Vagina (tissue), 2 donors: ENCODE data around the gene KRTAP5-9. TPM values are rescaled to one million over a fixed set of nuclear protein-coding genes. Genes with fewer than 3 reads are reported as not detected.
"Not testable (repeated sequence)": the region's sequence is repeated elsewhere in the genome, so short reads cannot be mapped to it uniquely, and the experiment has no call there.

ENCODE experiments used
- DNase-seq, 2 donors: peaks; one replicate each; pipeline ENCODE4 v3.0.0-alpha.2; 2017; ENCODE audit errors: extremely low spot score in 2 of 2
- H3K27ac ChIP-seq: fragments of 200-600 bp; sonication (generic); one replicate; pipeline ENCODE4 v1.5.1; 2019
- H3K27me3 ChIP-seq: fragments of 200-600 bp; sonication (generic); one replicate; pipeline ENCODE4 v1.5.1; 2019
- H3K36me3 ChIP-seq, 2 donors: fragments of 200-600 bp; sonication (generic); one replicate each; pipeline ENCODE4 v1.5.1; 2017 to 2019
- H3K4me1 ChIP-seq: fragments of 200-600 bp; sonication (generic); one replicate; pipeline ENCODE4 v1.5.1; 2019
- H3K4me3 ChIP-seq, 2 donors: fragments of 200-600 bp; sonication (generic); 1 replicate in 1 of 2; 2 replicates in 1 of 2; pipeline ENCODE4 v1.5.1; 2016 to 2019
- H3K9me3 ChIP-seq: fragments of 200-600 bp; sonication (generic); one replicate; pipeline ENCODE4 v1.5.1; 2019
- intact Hi-C: fragments of 100-400 bp; cut with DNase I; formaldehyde crosslinking; loops from one replicate; pipeline ENCODE4 v1.15.1; 2023
- small RNA-seq: library from RNA; depleted of rRNA; stranded (forward); fragments of <200 nt; gene quantifications from one replicate; pipeline ENCODE3, GENCODE V24; 2016
- total RNA-seq: library from RNA; depleted of rRNA; stranded (reverse); fragments of >200 nt; gene quantifications from one replicate; pipeline ENCODE4 v1.2.3, GENCODE V29; 2016

KRTAP5-9 gene
- total RNA-seq, 1 donor from 2014 or later: not detected

- H3K4me3 ChIP-seq, intact Hi-C loops, H3K27ac ChIP-seq: not testable (repeated sequence)
Observed at GRCh38 chr11:71588822-71589545, 40.8 kb downstream of the KRTAP5-9 start.

GRCh38 chr11:71589546-71589920, 41.3 kb downstream of the KRTAP5-9 start:
- H3K27me3 ChIP-seq, H3K9me3 ChIP-seq, H3K27ac ChIP-seq, H3K36me3 ChIP-seq, intact Hi-C loops, H3K4me3 ChIP-seq, DNase-seq, H3K4me1 ChIP-seq: not testable (repeated sequence)

More at GRCh38 chr11:71588822-71589545, 40.8 kb downstream of the KRTAP5-9 start:
- not testable (repeated sequence) for H3K4me1 ChIP-seq, H3K27me3 ChIP-seq, H3K36me3 ChIP-seq, H3K9me3 ChIP-seq, DNase-seq

Small RNAs within 50 kb of the gene (small RNA-seq; reads per million reads assigned to genes)
- gene AP000867.1 (not detected), gene KRTAP5-14P (not detected)

Other genes starting within 250 kb of the KRTAP5-9 start
- 26.8 TPM for gene DHCR7, start 100.0 kb upstream of the KRTAP5-9 start, total RNA-seq
- 75.9 TPM for gene NADSYN1, start 95.2 kb upstream of the KRTAP5-9 start, total RNA-seq
- not detected for gene KRTAP5-7, start 21.2 kb upstream of the KRTAP5-9 start, total RNA-seq
- not detected for gene KRTAP5-8, start 10.4 kb upstream of the KRTAP5-9 start, total RNA-seq
- not detected for gene KRTAP5-10, start 17.1 kb downstream of the KRTAP5-9 start, total RNA-seq
- not detected for gene KRTAP5-11, start 34.5 kb downstream of the KRTAP5-9 start, total RNA-seq